ENCODE data around the gene SLC6A5.

SLC6A5 gene

DNA sequence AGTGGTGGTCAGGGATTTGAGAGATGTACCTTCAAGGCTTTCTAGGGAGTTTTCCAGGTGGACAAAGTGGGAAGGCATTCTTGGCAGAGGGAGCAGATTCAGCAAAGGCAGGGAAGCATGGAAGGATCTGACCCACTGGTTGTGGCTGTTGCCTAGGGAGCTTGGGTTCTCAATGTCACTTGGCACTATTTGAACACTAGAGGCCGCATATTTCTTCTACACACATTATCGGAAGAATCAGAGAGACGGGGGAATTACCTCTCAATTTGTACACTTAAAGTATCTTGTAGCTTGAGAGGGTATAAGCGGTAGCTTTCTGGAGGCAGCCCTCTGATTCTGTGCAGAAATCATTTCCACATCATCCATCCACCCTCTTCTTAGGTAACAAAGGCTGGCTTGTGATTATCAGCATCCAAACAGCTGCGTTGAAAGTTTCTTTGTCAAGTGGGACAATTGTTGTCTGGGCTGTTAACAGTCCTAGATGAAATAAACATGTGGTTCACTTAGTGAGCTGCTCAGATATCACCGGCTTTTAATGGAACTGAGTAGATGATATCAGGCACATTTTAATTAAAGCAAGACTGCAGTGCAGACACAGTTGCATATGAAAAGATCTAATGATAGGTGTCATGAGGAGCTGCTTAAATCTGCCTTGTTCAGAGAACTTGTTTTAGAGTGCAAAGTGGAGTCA, 72.6 kb downstream of the SLC6A5 start:
- DNase-seq = no peak

DNA sequence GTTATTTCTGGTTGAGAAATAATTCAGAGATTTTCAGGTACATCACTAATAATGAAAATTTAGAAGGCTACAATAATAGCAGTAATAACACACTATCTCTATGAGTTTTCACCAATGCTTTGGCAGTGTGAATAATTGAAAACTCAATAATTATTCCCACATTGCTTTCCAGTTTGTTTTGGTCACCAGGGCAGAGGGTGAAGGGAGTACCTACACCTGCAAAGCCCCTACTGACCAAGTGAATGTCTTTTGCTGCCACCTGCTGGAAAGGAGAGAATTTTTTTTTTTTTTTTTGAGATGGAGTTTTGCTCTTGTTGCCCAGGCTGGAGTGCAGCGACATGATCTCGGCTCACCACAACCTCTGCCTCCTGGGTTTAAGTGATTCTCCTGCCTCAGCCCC, 73.2 kb downstream of the SLC6A5 start:
- DNase-seq = no peak

DNA sequence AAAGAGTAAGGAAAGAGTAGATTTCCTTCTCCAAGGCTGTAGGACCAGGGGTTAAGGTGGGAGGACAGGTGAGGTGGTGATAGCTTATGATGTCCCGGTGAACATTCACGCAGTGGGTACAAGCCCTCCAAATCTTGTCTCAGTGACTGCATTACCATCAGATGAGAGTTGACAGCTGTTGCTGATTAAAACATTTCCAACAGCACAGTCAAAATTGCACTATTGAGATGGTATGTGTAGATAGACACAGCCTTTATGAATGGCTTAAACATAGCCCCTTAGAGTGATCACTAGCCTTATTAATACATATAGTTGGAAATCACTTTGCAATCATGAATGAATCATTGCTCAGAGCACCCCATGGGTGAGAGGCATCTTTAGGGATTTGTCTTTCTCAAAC, 77.2 kb downstream of the SLC6A5 start:
- no peak for DNase-seq

DNA sequence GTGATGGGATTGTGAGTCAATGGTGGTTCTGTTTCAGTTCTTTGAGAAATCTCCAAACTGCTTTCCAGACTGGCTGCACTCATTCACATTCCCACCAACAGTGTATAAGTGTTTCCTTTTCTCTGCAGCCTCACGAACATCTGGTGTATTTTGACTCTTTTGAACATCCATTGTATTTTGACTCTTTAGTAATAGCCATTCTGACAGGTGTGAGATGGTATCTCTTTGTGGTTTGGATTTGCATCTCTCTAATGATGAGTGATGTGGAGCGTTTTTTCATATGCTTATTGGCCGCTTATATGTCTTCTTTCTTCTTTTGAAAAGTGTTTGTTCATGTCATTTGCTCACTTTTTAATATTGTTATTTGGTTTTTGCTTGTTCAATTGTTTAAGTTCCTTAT, 89.4 kb downstream of the SLC6A5 start:
- DNase-seq = no peak

DNA sequence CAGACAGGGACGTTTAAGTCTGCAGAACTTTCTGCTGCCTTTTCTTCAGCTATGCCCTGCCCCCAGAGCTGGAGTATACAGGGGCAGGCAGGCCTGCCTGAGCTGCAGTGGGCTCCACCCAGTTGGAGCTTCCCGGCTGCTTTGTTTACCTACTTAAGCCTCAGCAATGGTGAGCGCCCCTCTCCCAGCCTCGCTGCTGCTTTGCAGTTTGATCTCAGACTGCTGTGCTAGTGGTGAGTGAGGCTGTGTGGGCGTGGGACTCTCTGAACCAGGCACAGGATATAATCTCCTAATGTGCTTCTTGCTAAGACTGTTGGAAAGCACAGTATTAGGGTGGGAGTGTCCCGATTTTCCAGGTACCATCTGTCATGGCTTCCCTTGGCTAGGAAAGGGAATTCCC, 108.5 kb downstream of the SLC6A5 start:
- DNase-seq = no peak
